Tibial nerve (tissue), 4 donors: Measurements from ENCODE around the gene MED15.

ENCODE experiments used
- CTCF ChIP-seq, 5 experiments: fragments of 200-600 bp in 3 of 5; fragments of 450-650 bp in 2 of 5; sonication (generic) in 3 of 5; IDR thresholded peaks; one replicate each; pipeline ENCODE4 v1.5.1; 2016 to 2019; ENCODE audit warnings: antibody characterized with exemption in 5 of 5, mild to moderate bottlenecking in 3 of 5, moderate library complexity in 2 of 5
- EP300 ChIP-seq, 2 donors: sonication (generic); formaldehyde crosslinking; IDR thresholded peaks; one replicate each; pipeline ENCODE4 v1.6.1; 2017; ENCODE audit warnings: antibody characterized with exemption in 2 of 2, mild to moderate bottlenecking in 1 of 2
- POLR2A ChIP-seq, 2 donors: fragments of 450-650 bp; IDR thresholded peaks; one replicate each; pipeline ENCODE4 v1.6.1; 2017; ENCODE audit warnings: antibody characterized with exemption in 2 of 2, mild to moderate bottlenecking in 2 of 2, moderate library complexity in 2 of 2

DNA sequence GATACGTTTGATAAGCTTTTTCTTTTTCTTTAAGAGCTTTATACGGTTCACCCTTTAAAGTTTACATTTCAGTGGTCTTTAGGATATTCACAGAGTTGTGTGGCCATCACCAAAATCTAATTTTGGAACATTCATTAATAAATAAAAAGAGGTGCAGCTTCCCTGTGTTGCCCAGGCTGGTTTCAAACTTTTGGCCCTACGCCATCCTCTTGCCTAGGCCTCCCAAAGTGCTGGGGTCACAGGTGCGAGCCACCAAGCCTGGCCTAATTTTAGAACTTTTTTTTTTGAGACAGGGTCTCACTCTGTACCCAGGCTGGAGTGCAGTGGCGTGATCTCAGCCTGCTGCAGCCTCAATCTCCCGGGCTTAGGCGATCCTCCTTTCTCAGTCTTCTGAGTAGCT, 30.6 kb downstream of the MED15 start:
- no peak for TF ChIP-seq POLR2A (IDR thresholded peaks at IDR 0.05)
- TF ChIP-seq CTCF (IDR thresholded peaks at IDR 0.05), result no peak
- TF ChIP-seq EP300 (IDR thresholded peaks at IDR 0.05), result no peak
